HepG2 (cell line): Measurements from ENCODE around the gene IFIH1. TPM values are rescaled to one million over a fixed set of nuclear protein-coding genes. Genes with fewer than 3 reads are reported as not detected.

Source experiments
- CENPBD1 ChIP-seq: sonication (generic); formaldehyde crosslinking; IDR thresholded peaks from 2 replicates; pipeline ENCODE4 v1.8.0; 2022; ENCODE audit warnings: missing genetic modification reagents, low read depth, mild to moderate bottlenecking, borderline replicate concordance
- ELF3 ChIP-seq: IDR thresholded peaks from 2 replicates; pipeline ENCODE4 v1.6.1; 2016; ENCODE audit warnings: missing genetic modification reagents, missing compliant biosample characterization
- ESRRA ChIP-seq: sonication (generic); formaldehyde crosslinking; IDR thresholded peaks from 2 replicates; pipeline ENCODE4 v1.5.1; 2020; ENCODE audit warnings: mild to moderate bottlenecking, low read depth, missing genetic modification reagents
- ETV6 ChIP-seq: sonication (generic); formaldehyde crosslinking; conservative IDR thresholded peaks from 2 replicates; pipeline ENCODE4 v1.4.0; 2020; ENCODE audit warnings: missing genetic modification reagents
- MBNL3 ChIP-seq: fragments of 250-450 bp; sonication (Bioruptor Pico); conservative IDR thresholded peaks from 2 replicates; pipeline ENCODE4 v1.8.0; 2022; ENCODE audit warnings: mild to moderate bottlenecking, inconsistent platforms
- NPAS2 ChIP-seq: sonication (generic); formaldehyde crosslinking; IDR thresholded peaks from 2 replicates; pipeline ENCODE4 v1.8.0; 2022; ENCODE audit warnings: mild to moderate bottlenecking, missing genetic modification reagents, borderline replicate concordance
- USF2 ChIP-seq, 2 experiments: sonication (generic) in 1 of 2; formaldehyde crosslinking in 1 of 2; IDR thresholded peaks; 2 replicates each; pipeline versions ENCODE4 v1.5.1 to v1.6.1; 2011 to 2020; ENCODE audit warnings: borderline replicate concordance in 1 of 2, low read depth in 1 of 2, low read length in 1 of 2, mild to moderate bottlenecking in 1 of 2, missing genetic modification reagents in 1 of 2, moderate library complexity in 1 of 2
- ZBTB20 ChIP-seq: sonication (generic); formaldehyde crosslinking; IDR thresholded peaks from 2 replicates; pipeline ENCODE4 v1.8.1; 2023; ENCODE audit warnings: missing genetic modification reagents, low read depth, mild to moderate bottlenecking, borderline replicate concordance
- ZNF12 ChIP-seq: sonication (generic); formaldehyde crosslinking; IDR thresholded peaks from 2 replicates; pipeline ENCODE4 v1.5.0; 2020; ENCODE audit warnings: missing genetic modification reagents
- ZNF761 ChIP-seq: sonication (generic); formaldehyde crosslinking; conservative IDR thresholded peaks from 2 replicates; pipeline ENCODE4 v1.4.0; 2020; ENCODE audit warnings: mild to moderate bottlenecking, missing genetic modification reagents
- polyA plus RNA-seq, 8 experiments: library from polyadenylated mRNA; depleted of rRNA in 3 of 8; stranded (reverse) in 7 of 8; unstranded in 1 of 8; fragments of >200 nt; fragmentation: Illumina TruSeq in 4 of 8; extraction: Trizol in 4 of 8; gene quantifications; 2 replicates each; pipeline versions ENCODE4 v1.2.1 to v1.2.3, GENCODE V29; 2011 to 2016; ENCODE audit warnings: low read depth in 4 of 8, missing spikeins in 1 of 8, mixed read lengths in 1 of 8; ENCODE audit not compliant: insufficient read depth in 1 of 8
- total RNA-seq, 5 experiments: library from RNA; depleted of rRNA; stranded (reverse); fragments of >200 nt; fragmentation: Illumina TruSeq; extraction: Trizol; gene quantifications; 2 replicates each; pipeline ENCODE4 v1.2.3, GENCODE V29; 2016; ENCODE audit warnings: low read depth in 1 of 5

Gene IFIH1
- total and polyA plus RNA-seq, 2 of the 13 experiments (the other 11 are each of a cell fraction or from before 2014, with no cell fraction given) = 1.5 to 11.5 TPM

- TF ChIP-seq USF2 (IDR thresholded peaks at IDR 0.05; ENCODE audit: low read depth, low read length) (no peak), USF2 (CRISPR knock-in tag; IDR thresholded peaks at IDR 0.05; ENCODE audit: borderline replicate concordance) (no peak), CENPBD1 (CRISPR knock-in tag) (no peak), ESRRA (0 out of 2 replicates have a peak, but pooled peaks have one; percentile 3), ETV6 (CRISPR knock-in tag) (no peak), NPAS2 (CRISPR knock-in tag) (no peak), ZBTB20 (CRISPR knock-in tag) (0 out of 2 replicates have a peak, but pooled peaks have one; percentile 20), ELF3 (CRISPR knock-in tag) (no peak), ZNF12 (CRISPR knock-in tag) (no peak), ZNF761 (CRISPR knock-in tag) (0 out of 2 replicates have a peak, but pooled peaks have one; percentile 68), MBNL3 (no peak)
Measured at GRCh38 chr2:162318328-162319180, at the start of gene IFIH1 (continued).
